ENCODE measurements around the gene TRPV6.

The TRPV6 gene

GRCh38 chr7:142870566-142871259 is 14.8 kb downstream of the TRPV6 start:
- in situ Hi-C loops (cut with HindIII; ENCODE audit: low sequenced_read_pairs): no loop called here

- in situ Hi-C loops (cut with HindIII; ENCODE audit: low sequenced_read_pairs): no loop called here
Observed at GRCh38 chr7:142870147-142870559, 15.4 kb downstream of the TRPV6 start.

- in situ Hi-C loops (cut with HindIII; ENCODE audit: low sequenced_read_pairs): loop anchor here (10.0 kb wide), 1 partner anchor 135 kb away; no protein-coding TSS in a partner anchor
Observed at GRCh38 chr7:142869434-142869833, 16.1 kb downstream of the TRPV6 start.

- in situ Hi-C loops (cut with HindIII; ENCODE audit: low sequenced_read_pairs): loop anchor here (10.0 kb wide), 1 partner anchor 136 kb away; no protein-coding TSS in a partner anchor
Observed at GRCh38 chr7:142868986-142869415, 16.5 kb downstream of the TRPV6 start.

- in situ Hi-C loops (cut with HindIII; ENCODE audit: low sequenced_read_pairs): loop anchor here (10.0 kb wide), 1 partner anchor 136 kb away; no protein-coding TSS in a partner anchor
Observed at GRCh38 chr7:142868188-142868985, 17.2 kb downstream of the TRPV6 start.

- in situ Hi-C loops (cut with HindIII; ENCODE audit: low sequenced_read_pairs): loop anchor here (10.0 kb wide), 1 partner anchor 137 kb away; no protein-coding TSS in a partner anchor
Observed at GRCh38 chr7:142867398-142868187, 18.0 kb downstream of the TRPV6 start.

GRCh38 chr7:142867097-142867378 is 18.5 kb downstream of the TRPV6 start:
- in situ Hi-C loops (cut with HindIII; ENCODE audit: low sequenced_read_pairs): loop anchor here (10.0 kb wide), 1 partner anchor 138 kb away; no protein-coding TSS in a partner anchor

GRCh38 chr7:142866361-142867096 is 19.0 kb downstream of the TRPV6 start:
- in situ Hi-C loops (cut with HindIII; ENCODE audit: low sequenced_read_pairs): loop anchor here (10.0 kb wide), 1 partner anchor 138 kb away; no protein-coding TSS in a partner anchor

- in situ Hi-C loops (cut with HindIII; ENCODE audit: low sequenced_read_pairs): loop anchor here (10.0 kb wide), 1 partner anchor 139 kb away; no protein-coding TSS in a partner anchor
Observed at GRCh38 chr7:142865766-142866165, 19.8 kb downstream of the TRPV6 start.

- in situ Hi-C loops (cut with HindIII; ENCODE audit: low sequenced_read_pairs): loop anchor here (10.0 kb wide), 1 partner anchor 140 kb away; no protein-coding TSS in a partner anchor
Observed at GRCh38 chr7:142864980-142865747, 20.4 kb downstream of the TRPV6 start.

- in situ Hi-C loops (cut with HindIII; ENCODE audit: low sequenced_read_pairs): loop anchor here (10.0 kb wide), 1 partner anchor 141 kb away; no protein-coding TSS in a partner anchor
Observed at GRCh38 chr7:142863891-142864685, 21.5 kb downstream of the TRPV6 start.

GRCh38 chr7:142862786-142863400 is 22.7 kb downstream of the TRPV6 start:
- in situ Hi-C loops (cut with HindIII; ENCODE audit: low sequenced_read_pairs): loop anchor here (10.0 kb wide), 1 partner anchor 142 kb away; no protein-coding TSS in a partner anchor

- in situ Hi-C loops (cut with HindIII; ENCODE audit: low sequenced_read_pairs): loop anchor here (10.0 kb wide), 1 partner anchor 142 kb away; no protein-coding TSS in a partner anchor
Observed at GRCh38 chr7:142862351-142862750, 23.2 kb downstream of the TRPV6 start.

GRCh38 chr7:142860968-142861367 is 24.6 kb downstream of the TRPV6 start:
- in situ Hi-C loops (cut with HindIII; ENCODE audit: low sequenced_read_pairs): loop anchor here (10.0 kb wide), 1 partner anchor 144 kb away; no protein-coding TSS in a partner anchor

- in situ Hi-C loops (cut with HindIII; ENCODE audit: low sequenced_read_pairs): loop anchor here (10.0 kb wide), 1 partner anchor 145 kb away; no protein-coding TSS in a partner anchor
Observed at GRCh38 chr7:142859829-142860228, 25.7 kb downstream of the TRPV6 start.

- in situ Hi-C loops (cut with HindIII; ENCODE audit: low sequenced_read_pairs): no loop called here
Observed at GRCh38 chr7:142859411-142859810, 26.1 kb downstream of the TRPV6 start.

GRCh38 chr7:142857625-142858024 is 27.9 kb downstream of the TRPV6 start:
- in situ Hi-C loops (cut with HindIII; ENCODE audit: low sequenced_read_pairs): no loop called here
